ENCODE measurements around the gene CUX1. TPM values are rescaled to one million over a fixed set of nuclear protein-coding genes. Genes with fewer than 3 reads are reported as not detected.

Gene CUX1
- total RNA-seq, 1 donor from 2014 or later: 40.5 TPM

DNA sequence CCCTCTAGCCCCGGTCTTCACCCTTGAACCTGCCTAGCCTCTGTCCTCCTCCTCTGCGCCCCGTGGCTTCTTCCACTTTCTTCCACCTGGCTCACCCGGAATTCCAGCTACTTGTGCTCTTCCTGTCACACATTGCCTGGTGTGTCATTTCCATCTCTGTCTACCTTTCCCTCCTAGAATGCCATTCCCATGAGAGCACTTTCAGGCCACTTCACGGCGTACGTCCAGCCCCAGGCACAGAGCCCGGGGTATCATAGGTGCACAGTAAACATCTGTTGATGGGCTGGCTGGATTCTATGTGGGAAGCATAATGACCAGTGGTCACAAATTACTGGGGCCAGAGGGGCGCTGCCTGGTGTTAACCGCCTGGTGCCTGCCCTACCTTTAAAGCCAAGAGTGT, 161.3 kb downstream of the CUX1 start:
- TF ChIP-seq, protein P1, sequence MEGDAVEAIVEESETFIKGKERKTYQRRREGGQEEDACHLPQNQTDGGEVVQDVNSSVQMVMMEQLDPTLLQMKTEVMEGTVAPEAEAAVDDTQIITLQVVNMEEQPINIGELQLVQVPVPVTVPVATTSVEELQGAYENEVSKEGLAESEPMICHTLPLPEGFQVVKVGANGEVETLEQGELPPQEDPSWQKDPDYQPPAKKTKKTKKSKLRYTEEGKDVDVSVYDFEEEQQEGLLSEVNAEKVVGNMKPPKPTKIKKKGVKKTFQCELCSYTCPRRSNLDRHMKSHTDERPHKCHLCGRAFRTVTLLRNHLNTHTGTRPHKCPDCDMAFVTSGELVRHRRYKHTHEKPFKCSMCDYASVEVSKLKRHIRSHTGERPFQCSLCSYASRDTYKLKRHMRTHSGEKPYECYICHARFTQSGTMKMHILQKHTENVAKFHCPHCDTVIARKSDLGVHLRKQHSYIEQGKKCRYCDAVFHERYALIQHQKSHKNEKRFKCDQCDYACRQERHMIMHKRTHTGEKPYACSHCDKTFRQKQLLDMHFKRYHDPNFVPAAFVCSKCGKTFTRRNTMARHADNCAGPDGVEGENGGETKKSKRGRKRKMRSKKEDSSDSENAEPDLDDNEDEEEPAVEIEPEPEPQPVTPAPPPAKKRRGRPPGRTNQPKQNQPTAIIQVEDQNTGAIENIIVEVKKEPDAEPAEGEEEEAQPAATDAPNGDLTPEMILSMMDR (IDR thresholded peaks at IDR 0.05; ENCODE audit: insufficient read depth, low read length, severe bottlenecking): no peak
- DNase-seq (ENCODE audit: low read depth) (no peak), FAIRE-seq (no peak)
- Histone ChIP-seq H3K27me3 (ENCODE audit: control insufficient read depth, insufficient read depth, low read length) (no peaks in the 10 kb centered on the region), H3K36me3 (ENCODE audit: control insufficient read depth, insufficient read depth, low read length) (no peaks in the 10 kb centered on the region), H3K4me3 (ENCODE audit: low read depth, low read length) (no peak overlapping the region)

DNA sequence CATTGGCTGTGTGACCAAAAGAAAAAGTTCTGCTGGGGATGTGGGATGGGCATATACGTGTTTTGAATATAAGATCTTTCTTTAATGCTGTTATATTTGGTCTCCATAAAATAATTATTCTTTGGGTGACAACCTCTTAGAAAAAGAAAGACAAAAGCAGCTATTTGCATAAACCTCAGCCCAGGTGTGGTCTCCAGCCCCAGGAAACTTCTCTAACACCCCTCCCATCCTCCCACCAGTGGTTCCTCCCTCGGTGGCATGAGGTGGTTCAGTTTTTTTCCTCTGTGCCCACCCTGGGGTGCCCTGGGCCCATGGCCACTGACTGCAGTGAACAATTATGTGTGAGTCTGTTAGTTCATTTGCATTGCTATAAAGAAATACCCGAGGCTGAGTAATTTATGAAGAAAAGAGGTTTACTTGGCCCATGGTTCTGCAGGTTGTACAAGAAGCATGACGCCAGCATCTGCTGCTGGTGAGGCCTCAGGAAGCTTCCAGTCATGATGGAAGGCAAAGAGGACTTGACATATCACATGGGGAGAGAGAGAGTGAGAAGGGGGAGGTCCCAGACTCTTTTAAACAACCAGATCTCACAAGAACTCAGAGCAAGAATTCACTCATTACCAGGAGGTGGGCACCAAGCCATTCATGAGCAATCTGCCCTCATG, 165.9 kb downstream of the CUX1 start:
- Histone ChIP-seq H3K27me3 (ENCODE audit: control insufficient read depth, insufficient read depth, low read length) (no peaks in the 10 kb centered on the region), H3K36me3 (ENCODE audit: control insufficient read depth, insufficient read depth, low read length) (no peaks in the 10 kb centered on the region), H3K4me3 (ENCODE audit: low read depth, low read length) (no peak overlapping the region)
- DNase-seq (ENCODE audit: low read depth): no peak
- TF ChIP-seq, protein P1 (IDR thresholded peaks at IDR 0.05; ENCODE audit: insufficient read depth, low read length, severe bottlenecking): no peak
- FAIRE-seq: no peak

DNA sequence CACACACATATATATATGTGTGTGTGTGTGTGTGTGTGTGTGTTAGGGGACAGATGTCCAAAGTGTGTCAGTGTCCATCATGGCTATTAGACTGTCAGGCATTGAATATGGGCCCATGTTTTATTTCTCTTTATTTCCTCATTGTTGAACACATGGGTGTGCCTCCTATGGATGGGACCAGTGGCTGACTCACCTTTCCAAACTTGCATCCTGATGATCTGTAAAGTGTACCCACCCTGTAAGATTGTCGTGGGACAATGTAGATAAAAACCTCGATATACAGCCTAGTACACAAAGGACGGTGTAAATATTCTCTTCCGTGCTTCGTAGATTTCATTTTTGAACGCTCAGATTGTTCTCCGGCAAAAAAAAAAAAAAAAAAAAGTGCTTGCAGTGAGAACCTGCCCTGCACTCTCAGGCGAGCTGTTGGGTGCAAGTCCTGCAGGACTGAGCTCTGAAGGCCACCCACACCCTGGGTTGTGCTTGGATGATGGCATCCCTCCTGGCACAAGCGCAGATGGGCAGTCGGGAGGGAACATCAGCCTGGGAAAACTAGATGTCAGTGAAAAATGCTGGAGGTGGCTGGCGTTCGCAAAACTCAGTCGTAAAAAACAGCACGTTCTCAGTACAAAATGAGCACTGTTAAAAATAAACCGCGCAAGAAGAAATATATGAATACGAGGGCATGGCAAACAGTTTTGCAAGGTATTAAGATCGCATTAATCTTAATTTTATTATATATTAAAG, 166.9 kb downstream of the CUX1 start:
- TF ChIP-seq, protein P1 (IDR thresholded peaks at IDR 0.05; ENCODE audit: insufficient read depth, low read length, severe bottlenecking): no peak
- Histone ChIP-seq H3K4me3 (ENCODE audit: low read depth, low read length) (no peak overlapping the region), H3K36me3 (ENCODE audit: control insufficient read depth, insufficient read depth, low read length) (no peaks in the 10 kb centered on the region), H3K27me3 (ENCODE audit: control insufficient read depth, insufficient read depth, low read length) (no peaks in the 10 kb centered on the region)
- FAIRE-seq (no peak), DNase-seq (ENCODE audit: low read depth) (peak; percentile 10)

DNA sequence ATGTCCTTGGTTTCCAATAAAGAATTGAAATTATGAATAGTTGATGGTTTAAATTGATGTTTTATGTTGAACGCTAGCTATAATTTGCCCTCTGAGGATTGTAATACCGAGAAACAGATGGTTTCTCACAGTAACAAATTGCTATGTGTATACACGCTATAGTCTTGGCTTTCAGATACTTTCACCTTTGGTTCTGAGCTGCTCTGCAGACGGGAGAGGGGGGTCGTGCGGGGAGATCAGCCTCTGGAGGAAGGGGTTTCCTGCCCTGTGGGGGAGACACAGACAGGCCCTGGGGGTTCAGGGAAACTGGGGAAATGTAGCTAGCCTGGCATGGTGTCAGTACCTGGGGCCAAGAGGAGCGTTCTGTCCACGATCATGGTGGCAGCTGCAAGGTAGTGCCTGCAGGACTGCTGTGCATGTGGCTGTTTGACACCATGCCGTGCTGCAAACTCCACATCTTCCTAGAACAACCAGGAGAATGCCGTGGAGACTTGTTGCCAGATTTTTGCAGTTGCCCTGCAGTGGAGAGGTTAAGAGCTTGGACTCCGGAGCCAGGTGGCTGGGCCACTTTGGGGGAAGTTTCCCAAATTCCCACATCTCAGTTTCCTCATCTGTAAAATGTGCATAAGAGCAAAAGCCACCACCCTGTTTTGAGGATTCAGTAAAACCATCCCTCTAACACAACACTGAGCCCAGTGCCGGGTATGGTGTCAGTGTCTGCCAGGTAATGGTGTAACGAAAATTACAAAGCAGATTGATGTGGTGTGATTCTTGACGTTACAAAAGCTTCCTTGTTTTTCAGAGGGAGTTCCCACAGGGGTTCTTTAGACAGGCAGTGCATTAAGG, 167.9 kb downstream of the CUX1 start:
- DNase-seq (ENCODE audit: low read depth) (no peak), FAIRE-seq (no peak)
- Histone ChIP-seq H3K4me3 (ENCODE audit: low read depth, low read length) (no peak overlapping the region), H3K36me3 (ENCODE audit: control insufficient read depth, insufficient read depth, low read length) (no peaks in the 10 kb centered on the region), H3K27me3 (ENCODE audit: control insufficient read depth, insufficient read depth, low read length) (no peaks in the 10 kb centered on the region)
- TF ChIP-seq, protein P1 (IDR thresholded peaks at IDR 0.05; ENCODE audit: insufficient read depth, low read length, severe bottlenecking): no peak

DNA sequence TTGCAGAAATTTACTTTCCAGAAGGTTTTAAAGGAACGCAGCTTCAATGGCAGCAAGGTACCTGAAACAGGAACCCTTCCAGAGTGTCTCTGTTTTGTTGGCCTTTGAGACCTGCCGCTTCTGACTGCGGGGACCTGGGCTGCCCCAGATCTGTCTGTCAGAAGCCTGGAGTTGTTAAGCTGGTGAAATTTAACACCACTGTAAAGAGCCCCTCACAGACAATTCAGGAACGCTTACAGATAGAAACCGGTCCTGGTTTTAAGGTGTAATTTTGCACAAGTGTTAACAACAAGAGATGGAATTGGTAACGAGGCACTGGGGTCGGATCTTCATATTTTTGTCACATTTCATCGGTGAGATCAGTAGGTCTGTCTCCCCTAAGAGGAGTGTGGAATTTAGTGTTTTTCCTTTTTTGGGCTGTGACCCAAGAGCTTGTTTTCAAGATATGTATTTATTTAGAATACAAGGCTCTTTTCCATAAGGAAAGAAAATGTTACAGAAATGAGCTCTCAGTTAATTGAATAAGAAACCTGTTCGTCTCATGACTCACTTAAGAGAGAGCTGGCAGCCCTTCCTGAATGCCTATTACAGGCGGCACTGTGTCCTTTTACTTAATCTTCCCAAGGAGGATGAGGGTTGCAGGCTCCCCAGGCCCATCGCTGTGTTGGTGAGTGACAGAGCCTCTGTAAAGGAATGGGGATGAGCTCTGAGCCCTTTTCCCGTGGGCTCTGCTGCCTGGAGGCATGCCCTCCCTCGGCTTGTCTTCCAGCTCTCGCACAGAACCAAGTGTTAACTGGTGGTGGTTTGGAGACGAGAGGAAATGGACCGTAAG, 168.7 kb downstream of the CUX1 start:
- TF ChIP-seq, protein P1 (IDR thresholded peaks at IDR 0.05; ENCODE audit: insufficient read depth, low read length, severe bottlenecking): no peak
- Histone ChIP-seq H3K4me3 (ENCODE audit: low read depth, low read length) (no peak overlapping the region), H3K36me3 (ENCODE audit: control insufficient read depth, insufficient read depth, low read length) (no peaks in the 10 kb centered on the region), H3K27me3 (ENCODE audit: control insufficient read depth, insufficient read depth, low read length) (no peaks in the 10 kb centered on the region)
- peak; percentile 46 for DNase-seq (ENCODE audit: low read depth)
- no peak for FAIRE-seq
